ENCODE results near the gene CFAP45.

The CFAP45 gene

GRCh38 chr1:159832309-159832708, 67.7 kb downstream of the CFAP45 start:
- no peak for DNase-seq
- H3K4me1 ChIP-seq = no peaks in the 10 kb centered on the region
- H3K36me3 ChIP-seq = peaks cover 0 to 25% (median 5%) of the 10 kb centered on the region in 3 donors
- no peak for TF ChIP-seq CTCF (IDR thresholded peaks at IDR 0.05)
- H3K9me3 ChIP-seq = no peaks in the 10 kb centered on the region
- intact Hi-C loops (cut with DNase I; ENCODE audit: low total_unique reads) = no loop called here
- no peak overlapping the region for H3K27ac ChIP-seq
- H3K27me3 ChIP-seq = no peaks in the 10 kb centered on the region
- no peak overlapping the region for H3K4me3 ChIP-seq

- TF ChIP-seq CTCF (IDR thresholded peaks at IDR 0.05) = no peak
- Histone ChIP-seq H3K4me1 (no peaks in the 10 kb centered on the region), H3K36me3 (peaks cover 0 to 18% (median 0%) of the 10 kb centered on the region in 3 donors), H3K27ac (no peak overlapping the region), H3K9me3 (no peaks in the 10 kb centered on the region), H3K27me3 (no peaks in the 10 kb centered on the region), H3K4me3 (no peak overlapping the region)
- DNase-seq = no peak
- intact Hi-C loops (cut with DNase I; ENCODE audit: low total_unique reads) = no loop called here
Observed at GRCh38 chr1:159831412-159832141, 68.4 kb downstream of the CFAP45 start.

- Histone ChIP-seq H3K9me3 (no peaks in the 10 kb centered on the region), H3K27me3 (no peaks in the 10 kb centered on the region), H3K27ac (no peak overlapping the region), H3K4me1 (no peaks in the 10 kb centered on the region), H3K4me3 (no peak overlapping the region), H3K36me3 (peaks cover 0 to 12% (median 0%) of the 10 kb centered on the region in 3 donors)
- no peak for TF ChIP-seq CTCF (IDR thresholded peaks at IDR 0.05)
- intact Hi-C loops (cut with DNase I; ENCODE audit: low total_unique reads) = no loop called here
- no peak for DNase-seq
Observed at GRCh38 chr1:159830722-159831121, 69.2 kb downstream of the CFAP45 start.

GRCh38 chr1:159829822-159830465, 70.0 kb downstream of the CFAP45 start:
- Histone ChIP-seq H3K9me3 (no peaks in the 10 kb centered on the region), H3K36me3 (peaks cover 0 to 11% (median 0%) of the 10 kb centered on the region in 3 donors), H3K27ac (no peak overlapping the region), H3K27me3 (no peaks in the 10 kb centered on the region), H3K4me1 (no peaks in the 10 kb centered on the region), H3K4me3 (no peak overlapping the region)
- TF ChIP-seq CTCF (IDR thresholded peaks at IDR 0.05) = no peak
- intact Hi-C loops (cut with DNase I; ENCODE audit: low total_unique reads) = no loop called here
- peak in 1 of 2 donors; percentile 30 for DNase-seq

GRCh38 chr1:159829273-159829634, 70.7 kb downstream of the CFAP45 start:
- H3K4me1 ChIP-seq = no peaks in the 10 kb centered on the region
- H3K36me3 ChIP-seq = peaks cover 0 to 5% (median 0%) of the 10 kb centered on the region in 3 donors
- no peak overlapping the region for H3K27ac ChIP-seq
- H3K4me3 ChIP-seq = no peak overlapping the region
- intact Hi-C loops (cut with DNase I; ENCODE audit: low total_unique reads) = no loop called here
- DNase-seq = peak; percentile 51 to 75
- TF ChIP-seq CTCF (IDR thresholded peaks at IDR 0.05) = peak in 1 of 2 experiments; percentile 29
- no peaks in the 10 kb centered on the region for H3K27me3 ChIP-seq
- no peaks in the 10 kb centered on the region for H3K9me3 ChIP-seq

Measured in tibial artery (tissue), 4 donors.